HFF-Myc (cell line): Measurements from ENCODE around the gene PGC.
A peak's percentile ranks its signal among the peaks of the same experiment; 100 is the strongest.
"Not testable (repeated sequence)": the region's sequence is repeated elsewhere in the genome, so short reads cannot be mapped to it uniquely, and the experiment has no call there.

ENCODE experiments used
- DNase-seq: peaks from one replicate; pipeline ENCODE4 v3.0.0-alpha.2; 2011; ENCODE audit warnings: low read depth; ENCODE audit errors: extremely low read depth
- H3K4me3 ChIP-seq: replicated peaks from 2 replicates; pipeline ENCODE4 v1.5.1; 2011; ENCODE audit warnings: low read depth, mild to moderate bottlenecking, control low read depth, low read length
- CTCF ChIP-seq: IDR thresholded peaks from 2 replicates; pipeline ENCODE4 v1.5.1; 2012; ENCODE audit warnings: mild to moderate bottlenecking, low read depth, low read length, control low read depth; ENCODE audit errors: missing control alignments

PGC gene

GRCh38 chr6:41774841-41775240 is 27.6 kb upstream of the PGC start:
- H3K4me3 ChIP-seq: no peak overlapping the region
- DNase-seq: no peak
- TF ChIP-seq CTCF: no peak

GRCh38 chr6:41771058-41771983 is 24.1 kb upstream of the PGC start:
- no peak overlapping the region for H3K4me3 ChIP-seq
- no peak for TF ChIP-seq CTCF
- no peak for DNase-seq

GRCh38 chr6:41770381-41771057 is 23.3 kb upstream of the PGC start:
- no peak for DNase-seq
- TF ChIP-seq CTCF: no peak
- H3K4me3 ChIP-seq: no peak overlapping the region

GRCh38 chr6:41769376-41769775 is 22.2 kb upstream of the PGC start:
- DNase-seq: no peak
- no peak overlapping the region for H3K4me3 ChIP-seq
- TF ChIP-seq CTCF: no peak

DNA sequence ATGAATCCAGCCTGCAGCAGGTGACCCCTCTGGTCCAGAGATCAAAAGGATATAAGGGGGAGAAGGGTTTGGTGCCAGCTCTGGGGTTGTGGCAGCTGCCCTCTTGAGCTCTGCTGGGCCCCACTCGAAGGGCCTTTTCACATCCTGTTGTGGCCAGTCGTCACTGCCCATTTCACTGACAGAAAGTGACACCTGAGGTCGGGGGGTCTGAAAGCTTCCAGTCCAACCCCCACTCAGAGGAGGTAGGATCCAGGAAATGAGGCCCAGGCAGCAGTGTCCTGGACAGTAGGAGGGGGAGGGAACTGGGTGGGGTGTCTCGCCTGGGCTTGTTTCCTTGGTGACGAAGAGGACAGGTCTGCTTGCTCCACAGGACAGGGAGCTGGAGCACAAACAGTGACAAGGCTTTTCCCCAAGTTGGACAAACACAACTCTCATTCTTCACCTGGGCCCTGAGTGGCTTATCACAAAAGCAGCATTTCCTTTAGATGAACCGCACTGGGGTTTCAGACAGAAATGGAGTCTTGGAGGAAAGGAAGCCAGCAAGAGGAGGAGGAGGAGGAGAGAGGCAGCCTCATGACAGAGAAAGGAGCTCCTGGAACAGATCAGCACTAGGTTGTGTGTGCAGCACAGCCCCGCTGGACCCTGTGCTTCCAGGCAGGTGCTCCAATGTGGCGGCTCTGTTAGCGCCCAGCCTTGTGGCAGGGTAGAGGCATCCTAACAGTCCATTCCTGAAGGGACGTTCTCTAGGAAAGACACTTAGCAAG is 21.5 kb upstream of the PGC start:
- no peak overlapping the region for H3K4me3 ChIP-seq
- no peak for DNase-seq
- TF ChIP-seq CTCF: no peak

DNA sequence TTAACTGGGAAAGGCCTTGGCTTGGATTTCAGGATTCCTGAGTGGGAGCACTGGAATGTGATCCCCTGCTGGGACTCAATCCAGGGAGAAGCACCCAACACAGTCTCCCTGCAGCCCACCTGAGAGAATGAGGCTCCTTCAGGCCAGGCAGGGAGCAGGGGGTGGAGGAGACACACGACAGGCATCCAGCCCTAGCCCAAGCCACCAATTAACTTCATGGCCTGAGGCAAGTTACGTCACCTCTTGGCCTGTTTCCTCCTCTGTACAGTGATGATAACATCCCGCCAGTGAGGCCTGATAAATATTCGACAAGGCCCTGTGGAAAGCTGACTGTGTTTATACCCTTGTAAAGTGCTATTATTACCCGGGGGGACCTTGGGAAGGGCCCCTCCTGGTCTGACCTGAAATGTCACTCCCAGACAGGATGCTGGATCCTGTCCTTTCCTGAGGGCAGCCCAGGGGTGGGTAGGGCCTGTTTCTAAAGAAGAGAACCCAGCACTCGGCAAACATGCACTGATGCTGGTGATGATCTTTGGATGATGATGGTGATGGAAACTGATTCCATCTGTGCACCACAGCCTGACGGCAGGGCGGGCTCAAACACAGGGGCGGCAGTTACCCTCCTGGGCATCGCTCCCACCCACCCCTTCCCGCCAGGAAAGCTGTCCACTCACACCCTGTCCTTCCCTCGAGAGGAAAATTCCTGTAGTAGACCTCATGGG is 20.1 kb upstream of the PGC start:
- peak; percentile 69 for DNase-seq
- no peak for TF ChIP-seq CTCF

DNA sequence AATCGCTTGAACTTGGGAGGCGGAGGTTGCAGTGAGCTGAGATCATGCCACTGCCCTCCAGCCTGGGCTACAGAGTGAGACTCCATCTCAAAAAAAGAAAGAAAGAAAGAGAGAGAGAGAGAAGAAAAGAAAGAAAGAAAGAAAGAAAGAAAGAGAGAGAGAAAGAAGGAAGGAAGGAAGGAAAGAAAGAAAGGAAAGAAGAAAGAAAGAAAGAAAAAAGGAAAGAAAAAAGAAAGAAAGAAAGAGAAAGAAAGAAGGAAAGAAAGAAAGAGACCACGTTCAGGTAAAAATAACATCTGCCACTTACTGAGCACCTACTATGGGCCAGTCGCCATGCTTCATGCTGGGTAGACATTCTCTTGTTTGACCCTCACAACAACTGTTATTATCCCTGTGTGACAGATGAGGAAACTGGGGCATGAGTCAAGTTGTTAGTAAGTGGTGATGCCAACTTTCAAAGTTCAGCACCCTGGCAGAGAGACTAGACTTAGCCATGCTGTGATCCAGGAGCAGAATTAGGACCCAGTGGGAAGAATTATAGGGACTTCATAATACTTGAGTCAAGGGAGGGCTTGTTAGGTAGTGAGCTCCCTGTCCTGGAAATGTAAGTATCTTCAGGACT is 19.0 kb upstream of the PGC start:
- DNase-seq, H3K4me3 ChIP-seq: not testable (repeated sequence)

More for the DNA sequence above, 20.1 kb upstream of the PGC start:
- H3K4me3 ChIP-seq: no peak overlapping the region
